HS-27A (cell line): ENCODE data around the gene NIM1K.
A peak's percentile ranks its signal among the peaks of the same experiment; 100 is the strongest.
"Not testable (repeated sequence)": the region's sequence is repeated elsewhere in the genome, so short reads cannot be mapped to it uniquely, and the experiment has no call there.

Source experiments
- DNase-seq: peaks from one replicate; pipeline ENCODE4 v3.0.0-alpha.2; 2012; ENCODE audit warnings: low read depth, missing footprints

The NIM1K gene

GRCh38 chr5:43190755-43191603, 1.0 kb upstream of the NIM1K start:
- no peak for DNase-seq

- no peak for DNase-seq
Measured at GRCh38 chr5:43192558-43193180, 644 bp downstream of the NIM1K start.

GRCh38 chr5:43193181-43193893, 1.3 kb downstream of the NIM1K start:
- peak; percentile 78 for DNase-seq

- no peak for DNase-seq
Measured at GRCh38 chr5:43193894-43194265, 1.9 kb downstream of the NIM1K start.

GRCh38 chr5:43195670-43196265, 3.7 kb downstream of the NIM1K start:
- no peak for DNase-seq

- no peak for DNase-seq
Measured at GRCh38 chr5:43197535-43197934, 5.5 kb downstream of the NIM1K start.

GRCh38 chr5:43201442-43201841, 9.4 kb downstream of the NIM1K start:
- DNase-seq = not testable (repeated sequence)

- DNase-seq = no peak
Measured at GRCh38 chr5:43202380-43202779, 10.4 kb downstream of the NIM1K start.

- no peak for DNase-seq
Measured at GRCh38 chr5:43203373-43203772, 11.3 kb downstream of the NIM1K start.

- DNase-seq = no peak
Measured at GRCh38 chr5:43204958-43205357, 12.9 kb downstream of the NIM1K start.

- DNase-seq = no peak
Measured at GRCh38 chr5:43207601-43208000, 15.6 kb downstream of the NIM1K start.

GRCh38 chr5:43208658-43209057, 16.6 kb downstream of the NIM1K start:
- no peak for DNase-seq

GRCh38 chr5:43209060-43209459, 17.0 kb downstream of the NIM1K start:
- no peak for DNase-seq

GRCh38 chr5:43209833-43210232, 17.8 kb downstream of the NIM1K start:
- no peak for DNase-seq

- DNase-seq = no peak
Measured at GRCh38 chr5:43210570-43210969, 18.5 kb downstream of the NIM1K start.

GRCh38 chr5:43213951-43214350, 21.9 kb downstream of the NIM1K start:
- no peak for DNase-seq

GRCh38 chr5:43215073-43215631, 23.1 kb downstream of the NIM1K start:
- no peak for DNase-seq

- no peak for DNase-seq
Measured at GRCh38 chr5:43216941-43217340, 24.9 kb downstream of the NIM1K start.

GRCh38 chr5:43219120-43219519, 27.1 kb downstream of the NIM1K start:
- DNase-seq = no peak

- no peak for DNase-seq
Measured at GRCh38 chr5:43221502-43221901, 29.5 kb downstream of the NIM1K start.

GRCh38 chr5:43225649-43226245, 33.7 kb downstream of the NIM1K start:
- DNase-seq = no peak

GRCh38 chr5:43227655-43228054, 35.6 kb downstream of the NIM1K start:
- DNase-seq = no peak
